HCT116 (cell line): Measurements from ENCODE around the gene FBXW10.
"Not testable (repeated sequence)": the region's sequence is repeated elsewhere in the genome, so short reads cannot be mapped to it uniquely, and the experiment has no call there.

Source experiments
- CEBPB ChIP-seq: IDR thresholded peaks from 2 replicates; pipeline ENCODE4 v1.6.1; 2012; ENCODE audit warnings: low read depth
- EZH2 ChIP-seq: fragments of 200-600 bp; sonication (generic); IDR thresholded peaks from 2 replicates; pipeline ENCODE4 v1.6.1; 2017; ENCODE audit warnings: antibody characterized with exemption, mixed run types
- EZH2phosphoT487 ChIP-seq: fragments of 200-600 bp; IDR thresholded peaks from 2 replicates; pipeline ENCODE4 v1.6.1; 2018; ENCODE audit warnings: antibody characterized with exemption, borderline replicate concordance
- POLR2A ChIP-seq: IDR thresholded peaks from 2 replicates; pipeline ENCODE4 v1.7.0; 2011; ENCODE audit warnings: borderline replicate concordance; ENCODE audit not compliant: insufficient read depth, insufficient read length; ENCODE audit errors: extremely low read depth
- POLR2AphosphoS5 ChIP-seq: IDR thresholded peaks from 2 replicates; pipeline ENCODE4 v1.6.1; 2011; ENCODE audit warnings: mild to moderate bottlenecking, low read depth, low read length, moderate library complexity
- REST ChIP-seq: IDR thresholded peaks from 2 replicates; pipeline ENCODE4 v1.6.1; 2012; ENCODE audit warnings: low read depth
- SIN3A ChIP-seq: IDR thresholded peaks from 2 replicates; pipeline ENCODE4 v1.6.1; 2012; ENCODE audit warnings: low read depth
- TF ChIP-seq, protein P1 (sequence below), 3 experiments: fragments of 200-600 bp in 1 of 3; sonication (generic) in 1 of 3; IDR thresholded peaks in 2 of 3; conservative IDR thresholded peaks in 1 of 3; 2 replicates each; pipeline ENCODE4 v1.5.1; 2012 to 2017; ENCODE audit warnings: low read depth in 2 of 3, low read length in 2 of 3, antibody characterized with exemption in 1 of 3, borderline replicate concordance in 1 of 3, control low read depth in 1 of 3, mild to moderate bottlenecking in 1 of 3, mixed read lengths in 1 of 3, mixed run types in 1 of 3, moderate library complexity in 1 of 3; ENCODE audit not compliant: insufficient read depth in 1 of 3
- TF ChIP-seq, protein P2 (sequence below): IDR thresholded peaks from 2 replicates; pipeline ENCODE4 v1.6.1; 2012

GRCh38 chr17:18746551-18746950 lies 2.7 kb downstream of the FBXW10 start:
- TF ChIP-seq, protein P1, sequence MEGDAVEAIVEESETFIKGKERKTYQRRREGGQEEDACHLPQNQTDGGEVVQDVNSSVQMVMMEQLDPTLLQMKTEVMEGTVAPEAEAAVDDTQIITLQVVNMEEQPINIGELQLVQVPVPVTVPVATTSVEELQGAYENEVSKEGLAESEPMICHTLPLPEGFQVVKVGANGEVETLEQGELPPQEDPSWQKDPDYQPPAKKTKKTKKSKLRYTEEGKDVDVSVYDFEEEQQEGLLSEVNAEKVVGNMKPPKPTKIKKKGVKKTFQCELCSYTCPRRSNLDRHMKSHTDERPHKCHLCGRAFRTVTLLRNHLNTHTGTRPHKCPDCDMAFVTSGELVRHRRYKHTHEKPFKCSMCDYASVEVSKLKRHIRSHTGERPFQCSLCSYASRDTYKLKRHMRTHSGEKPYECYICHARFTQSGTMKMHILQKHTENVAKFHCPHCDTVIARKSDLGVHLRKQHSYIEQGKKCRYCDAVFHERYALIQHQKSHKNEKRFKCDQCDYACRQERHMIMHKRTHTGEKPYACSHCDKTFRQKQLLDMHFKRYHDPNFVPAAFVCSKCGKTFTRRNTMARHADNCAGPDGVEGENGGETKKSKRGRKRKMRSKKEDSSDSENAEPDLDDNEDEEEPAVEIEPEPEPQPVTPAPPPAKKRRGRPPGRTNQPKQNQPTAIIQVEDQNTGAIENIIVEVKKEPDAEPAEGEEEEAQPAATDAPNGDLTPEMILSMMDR (IDR thresholded peaks at IDR 0.05 in 2 of 3, conservative IDR thresholded peaks at IDR 0.05 in 1 of 3; ENCODE audit: borderline replicate concordance in 1 of 3, insufficient read depth in 1 of 3, low read depth in 2 of 3, low read length in 2 of 3), result not testable (repeated sequence)
- TF ChIP-seq REST, SIN3A, EZH2, POLR2AphosphoS5, POLR2A, EZH2phosphoT487, CEBPB: not testable (repeated sequence)
- TF ChIP-seq, protein P2, sequence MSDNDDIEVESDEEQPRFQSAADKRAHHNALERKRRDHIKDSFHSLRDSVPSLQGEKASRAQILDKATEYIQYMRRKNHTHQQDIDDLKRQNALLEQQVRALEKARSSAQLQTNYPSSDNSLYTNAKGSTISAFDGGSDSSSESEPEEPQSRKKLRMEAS, result not testable (repeated sequence)
